ENCODE data around the gene KDM7A. TPM values are rescaled to one million over a fixed set of nuclear protein-coding genes. Genes with fewer than 3 reads are reported as not detected.

The KDM7A gene
- total RNA-seq, 1 experiment from 2014 or later: 12.2 TPM

DNA sequence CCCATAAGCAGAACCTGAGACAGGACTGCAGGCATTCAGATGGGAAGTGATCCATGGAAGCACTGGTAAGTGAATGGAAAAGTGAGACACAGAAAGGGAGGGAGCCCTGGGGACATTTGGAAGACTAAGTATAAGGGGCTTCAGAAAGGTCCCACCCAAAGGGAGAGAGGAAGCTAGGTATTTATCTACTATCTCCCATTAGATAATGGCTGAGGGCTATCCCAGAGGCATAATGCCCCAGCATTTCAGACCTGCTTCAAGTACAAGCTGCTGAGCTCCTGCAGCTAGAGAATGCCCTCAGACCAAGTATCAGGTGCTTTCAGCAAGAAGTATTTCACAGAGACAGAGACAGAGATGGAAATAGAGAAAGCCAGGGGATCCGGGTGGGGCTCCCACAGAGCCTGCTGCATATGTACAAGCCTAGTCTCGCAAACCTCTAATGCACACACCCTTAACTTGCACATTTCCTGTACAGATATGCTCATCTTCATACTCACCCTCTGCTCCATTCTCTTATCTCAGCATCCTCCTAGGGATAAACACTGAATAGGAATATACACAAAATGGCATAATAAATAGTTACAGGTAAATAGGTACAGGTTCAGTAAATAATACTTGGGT is 20.2 kb downstream of the KDM7A start:
- ATAC-seq (no peak), DNase-seq (ENCODE audit: low spot score) (no peak)
- Mint-ChIP-seq H3K4me1 (peaks cover 39% of the 10 kb centered on the region), H3K4me3 (no peak overlapping the region), H3K27ac (no peak overlapping the region), H3K9me3 (no peaks in the 10 kb centered on the region), H3K36me3 (no peaks in the 10 kb centered on the region), H3K27me3 (ENCODE audit: low read depth) (no peaks in the 10 kb centered on the region)
- POLR2A ChIA-PET: no interaction called here
- TF ChIP-seq GRHL2 (CRISPR knock-in tag; IDR thresholded peaks at IDR 0.05; ENCODE audit: insufficient replicate concordance, severe bottlenecking) (no peak), RELA (CRISPR knock-in tag; IDR thresholded peaks at IDR 0.05; ENCODE audit: borderline replicate concordance) (no peak)
- TF ChIP-seq, protein P1, sequence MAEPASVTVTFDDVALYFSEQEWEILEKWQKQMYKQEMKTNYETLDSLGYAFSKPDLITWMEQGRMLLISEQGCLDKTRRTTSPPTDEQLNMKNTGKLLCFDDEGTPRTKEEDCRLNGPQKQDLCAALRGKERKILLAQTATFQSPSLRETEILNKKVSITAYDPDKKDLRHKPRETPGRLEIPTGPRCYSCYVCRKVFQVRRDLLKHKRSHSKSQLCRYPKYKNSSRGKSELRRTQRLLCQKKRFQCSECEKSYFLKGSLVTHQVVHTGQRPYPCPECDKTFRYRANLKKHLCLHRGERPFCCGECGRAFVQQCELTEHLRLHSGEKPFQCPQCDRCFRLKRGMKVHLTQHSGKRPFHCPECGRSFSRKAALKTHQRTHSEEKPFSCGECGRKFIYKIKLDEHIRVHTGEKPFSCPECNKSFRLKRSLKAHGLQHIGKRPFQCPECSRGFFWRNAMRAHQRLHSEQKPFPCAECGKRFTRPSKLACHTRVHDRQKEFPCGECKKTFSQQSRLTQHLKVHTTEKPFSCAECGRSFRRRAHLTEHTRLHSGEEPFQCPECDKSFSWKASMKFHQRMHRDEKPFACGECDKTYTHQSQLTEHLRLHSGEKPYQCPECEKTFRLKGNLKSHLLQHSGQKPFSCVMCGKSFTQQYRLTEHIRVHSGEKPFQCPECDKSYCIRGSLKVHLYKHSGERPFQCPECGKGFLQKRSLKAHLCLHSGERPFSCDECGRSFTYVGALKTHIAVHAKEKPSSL (CRISPR knock-in tag; conservative IDR thresholded peaks at IDR 0.05): no peak
- TF ChIP-seq, protein P2, sequence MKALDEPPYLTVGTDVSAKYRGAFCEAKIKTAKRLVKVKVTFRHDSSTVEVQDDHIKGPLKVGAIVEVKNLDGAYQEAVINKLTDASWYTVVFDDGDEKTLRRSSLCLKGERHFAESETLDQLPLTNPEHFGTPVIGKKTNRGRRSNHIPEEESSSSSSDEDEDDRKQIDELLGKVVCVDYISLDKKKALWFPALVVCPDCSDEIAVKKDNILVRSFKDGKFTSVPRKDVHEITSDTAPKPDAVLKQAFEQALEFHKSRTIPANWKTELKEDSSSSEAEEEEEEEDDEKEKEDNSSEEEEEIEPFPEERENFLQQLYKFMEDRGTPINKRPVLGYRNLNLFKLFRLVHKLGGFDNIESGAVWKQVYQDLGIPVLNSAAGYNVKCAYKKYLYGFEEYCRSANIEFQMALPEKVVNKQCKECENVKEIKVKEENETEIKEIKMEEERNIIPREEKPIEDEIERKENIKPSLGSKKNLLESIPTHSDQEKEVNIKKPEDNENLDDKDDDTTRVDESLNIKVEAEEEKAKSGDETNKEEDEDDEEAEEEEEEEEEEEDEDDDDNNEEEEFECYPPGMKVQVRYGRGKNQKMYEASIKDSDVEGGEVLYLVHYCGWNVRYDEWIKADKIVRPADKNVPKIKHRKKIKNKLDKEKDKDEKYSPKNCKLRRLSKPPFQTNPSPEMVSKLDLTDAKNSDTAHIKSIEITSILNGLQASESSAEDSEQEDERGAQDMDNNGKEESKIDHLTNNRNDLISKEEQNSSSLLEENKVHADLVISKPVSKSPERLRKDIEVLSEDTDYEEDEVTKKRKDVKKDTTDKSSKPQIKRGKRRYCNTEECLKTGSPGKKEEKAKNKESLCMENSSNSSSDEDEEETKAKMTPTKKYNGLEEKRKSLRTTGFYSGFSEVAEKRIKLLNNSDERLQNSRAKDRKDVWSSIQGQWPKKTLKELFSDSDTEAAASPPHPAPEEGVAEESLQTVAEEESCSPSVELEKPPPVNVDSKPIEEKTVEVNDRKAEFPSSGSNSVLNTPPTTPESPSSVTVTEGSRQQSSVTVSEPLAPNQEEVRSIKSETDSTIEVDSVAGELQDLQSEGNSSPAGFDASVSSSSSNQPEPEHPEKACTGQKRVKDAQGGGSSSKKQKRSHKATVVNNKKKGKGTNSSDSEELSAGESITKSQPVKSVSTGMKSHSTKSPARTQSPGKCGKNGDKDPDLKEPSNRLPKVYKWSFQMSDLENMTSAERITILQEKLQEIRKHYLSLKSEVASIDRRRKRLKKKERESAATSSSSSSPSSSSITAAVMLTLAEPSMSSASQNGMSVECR (CRISPR knock-in tag; IDR thresholded peaks at IDR 0.05; ENCODE audit: borderline replicate concordance): no peak
- TF ChIP-seq, protein P3, sequence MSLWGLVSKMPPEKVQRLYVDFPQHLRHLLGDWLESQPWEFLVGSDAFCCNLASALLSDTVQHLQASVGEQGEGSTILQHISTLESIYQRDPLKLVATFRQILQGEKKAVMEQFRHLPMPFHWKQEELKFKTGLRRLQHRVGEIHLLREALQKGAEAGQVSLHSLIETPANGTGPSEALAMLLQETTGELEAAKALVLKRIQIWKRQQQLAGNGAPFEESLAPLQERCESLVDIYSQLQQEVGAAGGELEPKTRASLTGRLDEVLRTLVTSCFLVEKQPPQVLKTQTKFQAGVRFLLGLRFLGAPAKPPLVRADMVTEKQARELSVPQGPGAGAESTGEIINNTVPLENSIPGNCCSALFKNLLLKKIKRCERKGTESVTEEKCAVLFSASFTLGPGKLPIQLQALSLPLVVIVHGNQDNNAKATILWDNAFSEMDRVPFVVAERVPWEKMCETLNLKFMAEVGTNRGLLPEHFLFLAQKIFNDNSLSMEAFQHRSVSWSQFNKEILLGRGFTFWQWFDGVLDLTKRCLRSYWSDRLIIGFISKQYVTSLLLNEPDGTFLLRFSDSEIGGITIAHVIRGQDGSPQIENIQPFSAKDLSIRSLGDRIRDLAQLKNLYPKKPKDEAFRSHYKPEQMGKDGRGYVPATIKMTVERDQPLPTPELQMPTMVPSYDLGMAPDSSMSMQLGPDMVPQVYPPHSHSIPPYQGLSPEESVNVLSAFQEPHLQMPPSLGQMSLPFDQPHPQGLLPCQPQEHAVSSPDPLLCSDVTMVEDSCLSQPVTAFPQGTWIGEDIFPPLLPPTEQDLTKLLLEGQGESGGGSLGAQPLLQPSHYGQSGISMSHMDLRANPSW (CRISPR knock-in tag; conservative IDR thresholded peaks at IDR 0.05; ENCODE audit: low read depth): no peak
- TF ChIP-seq, protein P4, sequence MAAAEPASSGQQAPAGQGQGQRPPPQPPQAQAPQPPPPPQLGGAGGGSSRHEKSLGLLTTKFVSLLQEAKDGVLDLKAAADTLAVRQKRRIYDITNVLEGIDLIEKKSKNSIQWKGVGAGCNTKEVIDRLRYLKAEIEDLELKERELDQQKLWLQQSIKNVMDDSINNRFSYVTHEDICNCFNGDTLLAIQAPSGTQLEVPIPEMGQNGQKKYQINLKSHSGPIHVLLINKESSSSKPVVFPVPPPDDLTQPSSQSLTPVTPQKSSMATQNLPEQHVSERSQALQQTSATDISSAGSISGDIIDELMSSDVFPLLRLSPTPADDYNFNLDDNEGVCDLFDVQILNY (CRISPR knock-in tag; IDR thresholded peaks at IDR 0.05): no peak
- TF ChIP-seq, protein P5, sequence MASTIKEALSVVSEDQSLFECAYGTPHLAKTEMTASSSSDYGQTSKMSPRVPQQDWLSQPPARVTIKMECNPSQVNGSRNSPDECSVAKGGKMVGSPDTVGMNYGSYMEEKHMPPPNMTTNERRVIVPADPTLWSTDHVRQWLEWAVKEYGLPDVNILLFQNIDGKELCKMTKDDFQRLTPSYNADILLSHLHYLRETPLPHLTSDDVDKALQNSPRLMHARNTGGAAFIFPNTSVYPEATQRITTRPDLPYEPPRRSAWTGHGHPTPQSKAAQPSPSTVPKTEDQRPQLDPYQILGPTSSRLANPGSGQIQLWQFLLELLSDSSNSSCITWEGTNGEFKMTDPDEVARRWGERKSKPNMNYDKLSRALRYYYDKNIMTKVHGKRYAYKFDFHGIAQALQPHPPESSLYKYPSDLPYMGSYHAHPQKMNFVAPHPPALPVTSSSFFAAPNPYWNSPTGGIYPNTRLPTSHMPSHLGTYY (CRISPR knock-in tag; IDR thresholded peaks at IDR 0.05): no peak
- CTCF ChIA-PET: interaction anchor here (0.6 kb wide), 1 partner anchor 75 kb away, joined by 3 read pairs; no protein-coding TSS in a partner anchor

DNA sequence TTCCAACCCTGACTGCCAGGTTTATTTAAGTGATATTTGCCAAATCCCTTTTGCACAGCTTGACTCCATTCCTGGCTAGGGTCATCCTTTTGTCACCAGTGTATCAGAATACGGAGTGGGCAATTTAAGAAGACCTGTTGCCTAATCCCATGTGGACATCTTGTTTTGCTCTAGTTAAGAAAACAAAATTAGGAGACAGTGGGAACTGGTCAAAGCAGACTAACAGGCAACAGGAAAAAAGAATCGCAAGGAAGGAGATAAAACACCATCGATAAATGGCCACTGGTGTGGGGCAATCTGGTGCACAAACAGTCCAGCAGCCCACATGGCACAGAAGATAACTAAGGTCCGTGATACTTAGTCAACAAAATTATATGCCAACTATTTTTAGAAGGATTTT is 21.4 kb downstream of the KDM7A start:
- Mint-ChIP-seq H3K4me1 (peaks cover 30% of the 10 kb centered on the region), H3K27me3 (ENCODE audit: low read depth) (no peaks in the 10 kb centered on the region), H3K9me3 (no peaks in the 10 kb centered on the region), H3K27ac (no peak overlapping the region), H3K4me3 (no peak overlapping the region), H3K36me3 (no peaks in the 10 kb centered on the region)
- DNase-seq (ENCODE audit: low spot score) (no peak), ATAC-seq (no peak)
- ChIA-PET POLR2A (no interaction called here), CTCF (no interaction called here)
- TF ChIP-seq IRF2 (CRISPR knock-in tag; IDR thresholded peaks at IDR 0.05; ENCODE audit: borderline replicate concordance, low read depth): no peak
